Esophagus squamous epithelium (tissue), 5 donors: ENCODE data around the gene PPT1. TPM values are rescaled to one million over a fixed set of nuclear protein-coding genes. Genes with fewer than 3 reads are reported as not detected.
A peak's percentile ranks its signal among the peaks of the same experiment; 100 is the strongest.

Experiments
- DNase-seq: peaks from one replicate; lab custom pipeline; 2025; lab: John Stamatoyannopoulos, UW
- H3K27ac ChIP-seq, 4 donors: fragments of 200-600 bp; sonication (generic); one replicate each; pipeline ENCODE4 v1.5.1; 2016 to 2019; ENCODE audit warnings: mild to moderate bottlenecking in 1 of 4
- H3K27me3 ChIP-seq, 4 donors: fragments of 200-600 bp; sonication (generic); 1 replicate in 3 of 4; 2 replicates in 1 of 4; pipeline versions ENCODE4 v1.5.1 to v1.6.0; 2017 to 2021; ENCODE audit warnings: antibody characterized with exemption in 1 of 4
- H3K36me3 ChIP-seq, 3 donors: fragments of 200-600 bp; sonication (generic); one replicate each; pipeline ENCODE4 v1.5.1; 2016 to 2019
- H3K4me1 ChIP-seq, 3 donors: fragments of 200-600 bp; sonication (generic); one replicate each; pipeline ENCODE4 v1.5.1; 2017 to 2019
- H3K4me3 ChIP-seq, 4 donors: fragments of 200-600 bp; sonication (generic); 1 replicate in 3 of 4; 2 replicates in 1 of 4; pipeline ENCODE4 v1.5.1; 2016 to 2019; ENCODE audit warnings: mild to moderate bottlenecking in 2 of 4, moderate library complexity in 1 of 4
- H3K9me3 ChIP-seq, 3 donors: fragments of 200-600 bp; sonication (generic); one replicate each; pipeline ENCODE4 v1.5.1; 2016 to 2019
- POLR2A ChIP-seq, 4 donors: fragments of 450-650 bp; IDR thresholded peaks; one replicate each; pipeline ENCODE4 v1.6.1; 2017; ENCODE audit warnings: antibody characterized with exemption in 4 of 4, mild to moderate bottlenecking in 4 of 4, moderate library complexity in 3 of 4
- WGBS, 2 donors: methylation state at CpG; one replicate each; pipeline ENCODE4 v1.1.5; 2018; 5-methylcytosine and 5-hydroxymethylcytosine counted together
- intact Hi-C: fragments of 100-400 bp; cut with DNase I; formaldehyde crosslinking; loops from one replicate; pipeline ENCODE4 v1.15.0; 2022
- total RNA-seq, 4 donors: library from RNA; depleted of rRNA; stranded (reverse); fragments of >200 nt; gene quantifications; one replicate each; pipeline ENCODE4 v1.1.0, GENCODE V29; 2016
- TF ChIP-seq, protein P1 (sequence below), 6 experiments: fragments of 450-650 bp in 4 of 6; fragments of 200-600 bp in 2 of 6; sonication (generic) in 2 of 6; IDR thresholded peaks; one replicate each; pipeline ENCODE4 v1.5.1; 2016 to 2019; ENCODE audit warnings: antibody characterized with exemption in 6 of 6, mild to moderate bottlenecking in 4 of 6, moderate library complexity in 4 of 6
- donor health status: DM: yes; HTN: yes; CAD: no.

PPT1 gene
- 10 to 100 TPM; 27.2 to 43.9 (median 37.6) TPM for total RNA-seq

DNA sequence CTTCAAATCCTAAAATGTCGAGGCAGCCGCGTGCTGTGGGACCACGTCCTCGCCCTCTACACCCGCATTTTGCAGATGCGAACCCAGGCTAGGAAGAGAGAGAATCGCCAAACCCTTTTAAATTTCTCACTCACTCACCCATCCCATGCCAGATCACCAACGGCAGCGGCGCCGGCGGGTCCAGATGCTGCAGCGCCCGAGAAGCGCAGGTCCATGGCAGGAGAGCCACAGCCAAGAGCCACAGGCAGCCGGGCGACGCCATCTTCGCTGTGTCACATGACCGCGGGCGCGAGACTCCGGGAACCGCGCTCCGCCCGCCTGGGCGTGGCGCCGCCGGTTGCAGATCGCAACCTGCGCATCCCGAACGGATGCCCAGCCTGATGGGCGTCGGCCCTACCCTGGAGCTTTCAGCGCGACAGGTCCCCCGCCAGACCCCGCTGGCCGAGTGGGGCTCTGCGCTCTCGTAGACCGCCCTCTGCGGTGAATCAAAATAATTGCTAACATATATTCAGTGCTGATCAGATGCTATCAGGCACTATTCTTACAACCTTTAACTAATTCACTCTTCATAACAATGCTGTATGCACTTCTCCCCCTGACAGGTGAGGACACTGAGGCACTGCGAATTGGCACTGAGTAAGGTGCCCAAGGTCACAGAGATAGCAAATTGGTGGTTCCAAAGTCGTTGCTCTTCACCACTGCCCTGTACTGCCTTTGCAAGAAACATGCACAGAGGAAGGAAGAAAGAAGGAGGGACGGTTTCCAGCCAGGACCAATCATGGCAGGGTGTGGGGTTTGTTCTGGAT, at the start of gene PPT1:
Gene PPT1 (minus strand): TSS at position 276 of the 806 bp plus-strand sequence. CDS start 14 bp downstream, at position 262.
- Histone ChIP-seq H3K27ac (peak within 1 kb of the TSS; percentile 41 to 78 (median 70)), H3K9me3 (no peaks in the 10 kb centered on the region), H3K27me3 (peaks cover 0 to 13% (median 0%) of the 10 kb centered on the region in 4 donors), H3K4me3 (peak within 1 kb of the TSS; percentile 53 to 91 (median 68)), H3K36me3 (peaks cover 0 to 2% (median 0%) of the 10 kb centered on the region in 3 donors), H3K4me1 (peaks cover 3 to 26% (median 10%) of the 10 kb centered on the region in 3 donors)
- TF ChIP-seq, protein P1, sequence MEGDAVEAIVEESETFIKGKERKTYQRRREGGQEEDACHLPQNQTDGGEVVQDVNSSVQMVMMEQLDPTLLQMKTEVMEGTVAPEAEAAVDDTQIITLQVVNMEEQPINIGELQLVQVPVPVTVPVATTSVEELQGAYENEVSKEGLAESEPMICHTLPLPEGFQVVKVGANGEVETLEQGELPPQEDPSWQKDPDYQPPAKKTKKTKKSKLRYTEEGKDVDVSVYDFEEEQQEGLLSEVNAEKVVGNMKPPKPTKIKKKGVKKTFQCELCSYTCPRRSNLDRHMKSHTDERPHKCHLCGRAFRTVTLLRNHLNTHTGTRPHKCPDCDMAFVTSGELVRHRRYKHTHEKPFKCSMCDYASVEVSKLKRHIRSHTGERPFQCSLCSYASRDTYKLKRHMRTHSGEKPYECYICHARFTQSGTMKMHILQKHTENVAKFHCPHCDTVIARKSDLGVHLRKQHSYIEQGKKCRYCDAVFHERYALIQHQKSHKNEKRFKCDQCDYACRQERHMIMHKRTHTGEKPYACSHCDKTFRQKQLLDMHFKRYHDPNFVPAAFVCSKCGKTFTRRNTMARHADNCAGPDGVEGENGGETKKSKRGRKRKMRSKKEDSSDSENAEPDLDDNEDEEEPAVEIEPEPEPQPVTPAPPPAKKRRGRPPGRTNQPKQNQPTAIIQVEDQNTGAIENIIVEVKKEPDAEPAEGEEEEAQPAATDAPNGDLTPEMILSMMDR (IDR thresholded peaks at IDR 0.05), result peak in 2 of 6 experiments; percentile 19 to 28
- TF ChIP-seq POLR2A (IDR thresholded peaks at IDR 0.05), result peak in 1 of 4 donors; percentile 52
- 0 to 2% methylated on average over 11 to 25 of the region's 51 CpGs for WGBS, 2 donors
- no peak for DNase-seq
- intact Hi-C loops, result no loop called here

DNA sequence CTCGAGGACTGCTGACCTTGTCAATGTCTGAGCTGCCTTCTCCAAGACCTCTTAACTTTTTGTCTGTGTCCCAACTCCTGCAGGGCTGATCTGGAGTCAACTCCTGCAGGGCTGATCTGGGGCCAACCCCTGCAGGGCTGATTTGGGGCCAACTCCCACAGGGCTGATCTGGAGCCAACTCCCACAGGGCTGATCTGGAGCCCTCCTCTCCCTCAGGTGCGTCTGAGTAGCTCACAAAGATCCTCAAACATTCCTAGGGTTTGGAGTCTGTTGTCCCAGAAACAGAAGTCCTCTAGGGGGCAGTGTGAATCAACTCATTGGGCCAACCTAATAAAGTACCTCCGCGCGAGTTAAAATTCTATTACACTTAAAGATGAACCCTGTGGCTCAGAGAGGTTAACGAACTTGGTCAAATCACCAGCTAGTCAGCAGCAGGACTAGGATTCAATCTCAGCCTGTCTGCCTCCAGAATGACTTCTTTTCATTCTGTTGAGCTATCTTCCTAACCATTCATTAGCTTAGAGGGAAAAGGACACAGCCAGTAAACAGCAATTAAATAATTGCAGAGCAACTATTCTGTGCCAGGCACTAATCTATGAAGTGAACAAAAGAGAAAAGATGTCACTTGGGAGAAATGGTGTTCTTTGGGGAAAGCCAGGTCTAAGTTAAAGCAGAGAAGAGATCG, 47.0 kb upstream of the PPT1 start:
- Histone ChIP-seq H3K27ac (no peak overlapping the region), H3K4me3 (no peak overlapping the region), H3K4me1 (peaks cover 0 to 6% (median 0%) of the 10 kb centered on the region in 3 donors), H3K27me3 (peaks cover 0 to 57% (median 0%) of the 10 kb centered on the region in 4 donors), H3K9me3 (no peaks in the 10 kb centered on the region), H3K36me3 (no peaks in the 10 kb centered on the region)
- WGBS, 2 donors, result 12 to 15% methylated on average over 6 to 7 of the region's 7 CpGs
- intact Hi-C loops, result loop anchor here (10.0 kb wide), 2 partner anchors 59 to 261 kb away; no protein-coding TSS in a partner anchor
- DNase-seq, result no peak
- TF ChIP-seq, protein P1 (IDR thresholded peaks at IDR 0.05), result peak; percentile 40 to 79 (median 74)
- no peak for TF ChIP-seq POLR2A (IDR thresholded peaks at IDR 0.05)

DNA sequence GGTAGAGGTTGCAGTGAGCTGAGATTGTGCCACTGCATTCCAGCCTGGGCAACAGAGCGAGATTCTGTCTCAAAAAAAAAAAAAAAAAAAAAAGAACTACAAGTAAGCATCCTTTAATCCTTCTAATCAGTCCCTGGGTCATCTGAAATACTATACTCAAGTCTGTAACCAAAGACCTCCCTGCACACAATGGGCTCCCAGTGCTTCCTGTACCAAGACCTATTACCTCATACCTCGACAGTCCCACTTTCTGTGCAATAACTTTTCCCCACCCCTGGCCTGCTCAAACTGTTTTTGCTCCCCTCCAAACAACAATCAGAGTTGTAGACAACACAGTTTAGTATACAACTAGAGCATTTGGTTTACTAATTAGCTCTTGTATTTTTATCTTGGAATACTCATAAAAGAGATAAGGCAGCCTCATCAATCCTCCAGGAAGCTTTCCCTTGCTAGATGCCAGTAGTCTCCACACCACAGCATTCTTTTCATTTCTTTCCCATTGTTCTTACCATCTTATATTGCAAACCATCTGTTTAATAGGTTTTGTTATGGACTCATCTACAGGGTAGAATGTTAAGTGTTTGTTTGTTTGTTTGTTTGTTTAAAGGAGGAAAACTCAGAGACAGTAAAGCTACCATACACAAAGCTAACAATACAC, 45.0 kb upstream of the PPT1 start:
- Histone ChIP-seq H3K36me3 (no peaks in the 10 kb centered on the region), H3K27ac (no peak overlapping the region), H3K4me1 (peaks cover 0 to 6% (median 0%) of the 10 kb centered on the region in 3 donors), H3K27me3 (peaks cover 0 to 38% (median 0%) of the 10 kb centered on the region in 4 donors), H3K4me3 (no peak overlapping the region), H3K9me3 (no peaks in the 10 kb centered on the region)
- DNase-seq, result no peak
- 59 to 63% methylated on average over 2 of the region's 2 CpGs for WGBS, 2 donors
- intact Hi-C loops, result loop anchor here (10.0 kb wide), 2 partner anchors 57 to 263 kb away; no protein-coding TSS in a partner anchor
- TF ChIP-seq, protein P1 (IDR thresholded peaks at IDR 0.05), result no peak
- TF ChIP-seq POLR2A (IDR thresholded peaks at IDR 0.05), result no peak

DNA sequence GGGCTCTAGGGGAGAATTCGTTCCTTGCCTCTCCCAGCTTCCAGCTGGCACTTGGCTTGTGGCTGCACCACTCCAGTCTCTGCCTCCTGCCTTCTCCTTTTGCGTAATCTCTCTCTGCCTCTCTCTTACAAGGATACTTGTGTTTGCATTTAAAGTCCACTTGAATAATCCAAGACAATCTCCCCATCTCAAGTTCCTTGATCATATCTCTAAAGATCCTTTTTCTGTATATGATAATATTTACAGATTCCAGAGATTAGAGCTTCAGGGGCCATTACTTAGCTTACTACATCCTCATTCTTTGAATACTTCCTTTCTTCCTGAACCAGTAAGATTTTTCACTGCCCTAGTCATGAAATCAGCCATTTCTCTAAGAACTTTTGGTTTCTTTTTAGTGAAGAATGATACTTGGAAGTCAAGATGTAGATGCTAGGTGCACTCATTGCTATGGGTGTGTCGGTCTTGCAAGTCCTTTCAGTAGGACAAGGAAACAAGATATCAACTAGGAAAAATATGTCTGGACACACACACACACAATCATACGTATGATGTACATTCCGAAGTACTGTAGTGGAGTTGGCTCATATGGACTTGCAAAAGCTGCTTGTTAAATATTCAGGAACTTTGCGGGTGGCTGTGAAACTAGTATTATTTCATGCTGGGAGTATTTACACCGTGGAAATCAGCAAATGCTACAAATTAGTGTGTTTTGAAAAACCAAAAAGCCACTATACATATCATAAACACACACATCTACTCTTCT, 43.3 kb upstream of the PPT1 start:
- peaks cover 0 to 6% (median 0%) of the 10 kb centered on the region in 3 donors for H3K4me1 ChIP-seq
- no peak for TF ChIP-seq POLR2A (IDR thresholded peaks at IDR 0.05)
- TF ChIP-seq, protein P1 (IDR thresholded peaks at IDR 0.05), result no peak
- H3K27ac ChIP-seq, result no peak overlapping the region
- H3K27me3 ChIP-seq, result peaks cover 0 to 27% (median 0%) of the 10 kb centered on the region in 4 donors
- DNase-seq, result no peak
- H3K36me3 ChIP-seq, result no peaks in the 10 kb centered on the region
- H3K9me3 ChIP-seq, result no peaks in the 10 kb centered on the region
- no peak overlapping the region for H3K4me3 ChIP-seq
- intact Hi-C loops, result loop anchor here (10.0 kb wide), 2 partner anchors 56 to 264 kb away; no protein-coding TSS in a partner anchor
- WGBS, 2 donors, result 71 to 75% methylated on average over 7 of the region's 7 CpGs
